Activated CD4-positive, CD25-positive, alpha-beta regulatory T cell treated with anti-CD3 and anti-CD28 coated beads, Interleukin-2, amount 50 U/mL, for 24 hours (primary cell): Measurements from ENCODE around the gene CALML3.

ENCODE experiments used
- ATAC-seq, 2 donors: fragments of 150-1000 bp; cut with Tn5 transposase; one replicate each; pipeline ENCODE4 v1.10.0; 2021; ENCODE audit warnings: mild to moderate bottlenecking in 1 of 2, moderate library complexity in 1 of 2

Gene CALML3

DNA sequence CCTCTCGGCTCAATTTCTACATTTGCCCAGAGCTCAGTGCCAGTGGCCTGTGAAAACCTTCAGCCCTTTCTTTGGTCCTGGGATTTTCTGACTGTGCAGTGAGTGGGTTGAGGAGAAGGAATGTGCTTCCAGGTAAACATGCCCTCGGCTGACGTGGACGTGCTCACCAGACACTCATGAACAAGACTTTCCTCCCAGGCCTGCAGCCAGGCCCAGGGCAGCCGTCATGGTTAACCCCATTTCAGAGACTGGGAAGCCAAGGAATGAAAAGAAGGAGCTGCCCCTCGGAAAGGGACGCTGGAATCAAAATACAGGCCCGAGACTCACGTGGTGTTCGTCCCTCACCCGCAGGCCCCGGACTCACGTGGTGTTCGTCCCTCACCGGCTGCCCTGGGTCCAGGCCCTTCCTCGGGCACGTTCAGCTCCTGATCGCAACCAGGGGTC, 16.6 kb upstream of the CALML3 start:
- ATAC-seq, result no peak

DNA sequence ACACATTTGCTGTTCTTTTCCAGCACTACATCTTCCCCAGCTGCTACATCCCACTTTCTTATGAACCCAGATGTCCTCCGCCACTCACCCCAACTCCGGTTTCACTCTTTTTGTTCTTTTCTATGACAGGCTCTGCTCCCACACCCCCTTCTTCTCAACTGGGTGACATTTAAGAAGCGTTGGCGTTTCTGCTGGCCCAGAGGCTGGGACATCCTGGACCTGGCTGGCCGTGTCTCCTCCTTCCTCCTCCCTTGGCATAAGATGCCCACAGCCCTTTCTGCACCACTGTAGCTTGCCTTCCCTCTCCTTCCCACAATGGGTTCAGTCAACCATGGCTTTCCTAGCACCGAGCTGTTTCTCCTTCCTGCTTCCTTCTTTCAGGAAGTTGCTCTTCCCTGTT, 16.0 kb upstream of the CALML3 start:
- no peak for ATAC-seq

DNA sequence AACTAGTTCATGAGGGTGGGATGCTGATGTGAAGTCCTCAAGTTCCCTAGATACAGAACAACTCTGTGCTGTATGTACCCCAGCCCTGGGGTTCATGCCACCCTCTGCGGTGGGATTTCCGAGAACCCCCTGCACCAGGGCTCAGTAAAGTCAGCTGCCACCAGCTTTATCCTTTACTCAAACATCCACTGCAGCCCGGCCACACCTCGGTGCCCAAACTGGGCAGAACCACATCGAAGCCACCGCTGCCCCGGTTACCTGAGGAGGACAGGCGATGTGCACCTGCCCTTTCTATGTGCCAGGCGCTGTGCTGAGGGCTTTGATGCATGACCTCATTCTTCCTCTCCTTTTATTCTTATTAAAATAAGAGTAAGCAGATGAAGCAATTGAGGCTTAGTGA, 15.5 kb upstream of the CALML3 start:
- no peak for ATAC-seq

DNA sequence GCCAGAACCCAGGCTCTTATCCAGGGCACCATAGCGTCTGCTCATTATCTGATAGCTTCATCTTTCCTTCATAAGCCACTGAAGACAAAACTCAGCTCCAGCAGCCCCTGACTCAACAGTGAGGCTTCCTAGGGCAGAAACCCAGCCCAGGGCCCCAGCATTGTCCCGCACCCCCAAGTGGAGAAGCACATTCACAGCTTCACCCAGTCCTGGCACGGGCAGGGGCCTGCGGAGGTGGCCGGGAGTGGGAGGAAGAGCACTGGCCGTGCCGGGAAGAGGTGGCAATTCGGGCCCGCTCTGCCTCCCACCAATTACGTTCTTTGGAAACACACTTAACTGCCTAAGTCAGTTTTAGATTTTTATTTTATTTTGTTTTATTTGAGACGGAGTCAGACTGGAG, 15.1 kb upstream of the CALML3 start:
- no peak for ATAC-seq

DNA sequence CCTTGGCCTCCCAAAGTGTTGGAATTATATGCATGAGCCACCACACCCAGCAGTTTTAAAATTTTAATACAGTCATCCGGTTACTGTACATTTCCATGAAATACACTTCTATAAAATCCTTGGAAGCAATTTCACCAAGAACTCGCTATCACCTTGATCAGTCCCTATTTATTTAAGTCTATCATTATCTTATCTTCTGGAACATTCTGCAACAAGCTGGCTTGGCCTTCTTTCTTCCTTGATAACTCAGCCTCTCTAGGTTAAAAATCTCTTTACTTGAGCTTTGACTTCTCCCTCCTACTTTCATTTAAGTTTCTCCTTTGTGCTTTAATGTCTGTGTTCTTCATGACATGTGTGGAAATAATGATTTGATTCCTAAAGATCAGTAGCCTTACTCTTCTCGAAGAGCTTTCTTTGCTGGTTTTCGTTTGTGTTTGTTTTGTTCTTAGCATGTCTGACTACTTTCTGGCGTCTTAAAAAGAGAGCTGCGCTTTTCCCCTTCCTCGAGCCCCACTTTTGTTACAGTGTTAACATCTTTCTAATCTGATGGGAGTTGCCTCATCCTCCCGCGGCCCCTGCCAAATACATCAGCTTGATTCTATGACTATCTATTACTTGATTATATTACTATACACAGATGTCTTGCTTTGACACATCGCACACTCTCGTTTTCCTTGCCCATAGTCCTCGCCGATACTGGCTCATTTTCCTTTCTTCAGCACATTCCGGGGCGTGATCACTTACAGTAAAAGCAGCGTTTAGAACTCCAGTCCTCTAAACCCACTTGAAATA, 14.3 kb upstream of the CALML3 start:
- ATAC-seq, result no peak

DNA sequence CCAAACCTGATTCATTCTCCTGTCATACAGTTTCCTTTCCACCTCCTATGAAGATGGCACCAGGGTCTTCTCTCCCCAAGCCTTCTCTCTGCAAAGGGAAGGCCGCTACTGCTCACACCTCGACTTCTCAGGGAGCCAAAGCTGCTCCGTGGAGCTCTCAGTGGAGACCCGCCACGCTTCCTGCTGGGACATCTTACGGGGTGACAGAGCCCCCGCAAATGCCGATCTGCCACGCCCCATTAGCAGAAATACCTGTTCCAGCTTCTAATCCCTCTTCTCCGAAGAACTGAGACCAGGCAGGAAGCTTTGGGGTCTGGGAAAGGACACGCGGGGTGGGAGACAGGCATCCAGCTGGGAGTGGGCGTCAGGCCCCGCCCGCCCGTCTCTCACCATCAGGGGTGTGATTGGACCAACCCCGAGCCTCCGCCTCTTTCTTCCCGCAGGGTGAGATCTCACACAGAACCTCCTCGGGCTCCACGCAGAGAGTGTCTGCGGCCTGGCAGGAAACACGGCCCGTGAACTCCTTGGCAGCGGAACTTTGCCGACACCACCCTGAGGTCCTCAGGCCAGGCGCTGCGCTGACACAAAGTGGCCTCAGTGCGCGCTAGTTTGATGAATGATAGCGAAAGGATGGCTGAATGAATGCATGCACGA, 13.4 kb upstream of the CALML3 start:
- ATAC-seq, result no peak

DNA sequence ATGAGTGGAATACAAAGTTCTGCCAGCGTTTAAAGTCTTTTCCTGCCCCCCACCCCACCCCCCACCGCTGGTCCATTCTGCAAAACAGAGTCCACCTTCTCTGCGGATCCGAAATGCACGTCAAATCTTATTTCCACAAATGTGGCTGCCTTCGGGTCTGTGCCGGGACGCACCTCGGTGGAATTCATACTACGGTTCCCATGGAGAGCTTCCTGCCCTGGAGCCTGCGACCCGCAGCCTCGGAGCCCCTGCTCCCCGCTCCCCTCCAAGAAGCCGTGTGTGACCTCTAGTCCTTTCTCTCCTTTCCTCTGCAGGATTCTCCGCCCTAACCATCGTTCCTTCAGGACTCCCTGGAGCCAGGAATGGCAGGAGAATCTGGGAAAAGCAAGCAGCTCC, 12.9 kb upstream of the CALML3 start:
- ATAC-seq, result no peak

DNA sequence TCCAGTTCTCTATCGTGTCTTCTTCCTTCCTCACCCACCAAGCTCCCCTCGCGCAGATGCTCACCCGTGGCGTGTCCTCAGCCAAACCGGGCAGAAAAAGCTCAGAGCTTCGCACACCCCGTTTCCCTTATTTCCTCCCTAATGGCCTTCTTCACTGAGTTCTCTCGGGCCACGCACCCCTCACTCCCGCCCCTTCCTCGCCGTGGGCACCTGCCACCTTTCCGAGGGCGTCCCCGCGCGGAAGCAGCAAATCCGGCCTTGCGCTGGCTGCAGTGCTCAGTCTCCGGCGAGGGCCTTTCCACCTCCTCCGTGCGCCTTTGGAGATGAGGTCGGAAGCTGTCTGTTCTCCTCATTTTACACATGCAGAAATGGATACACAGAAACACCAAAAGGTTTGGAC, 12.4 kb upstream of the CALML3 start:
- no peak for ATAC-seq

DNA sequence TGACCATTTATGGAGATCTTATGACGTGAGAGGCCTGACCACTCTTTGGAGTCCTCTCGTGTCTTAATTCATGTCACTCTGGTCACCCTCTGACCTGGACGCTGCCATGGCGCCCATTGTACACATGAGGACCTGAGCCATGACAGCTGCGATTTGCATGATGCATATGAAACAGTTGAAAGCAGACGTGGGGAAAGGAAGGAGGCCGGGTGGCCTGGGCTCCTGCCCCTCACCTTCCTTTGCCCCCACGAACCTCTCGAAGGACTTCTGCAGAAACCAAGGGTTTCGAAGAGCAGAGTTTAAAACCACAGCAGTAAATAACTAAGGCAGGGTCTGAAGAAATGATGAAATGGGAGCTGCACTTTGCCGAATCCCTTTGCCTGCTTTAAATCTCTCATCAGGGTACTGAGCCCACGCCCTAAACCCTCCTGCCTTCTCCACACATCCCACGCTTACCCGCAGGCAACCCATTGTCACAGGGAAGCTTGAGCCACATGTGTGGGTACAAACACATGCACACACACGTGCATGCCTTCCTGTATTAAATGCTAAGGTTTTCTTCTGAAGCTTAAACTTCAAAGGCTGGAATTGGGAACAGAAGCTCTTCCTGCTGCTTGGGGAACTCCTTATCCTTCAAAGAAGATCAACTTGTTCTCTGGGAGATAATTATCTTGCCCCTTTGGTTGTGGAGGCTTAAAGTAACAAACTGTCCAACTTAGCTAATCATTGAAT, 11.7 kb upstream of the CALML3 start:
- no peak for ATAC-seq

DNA sequence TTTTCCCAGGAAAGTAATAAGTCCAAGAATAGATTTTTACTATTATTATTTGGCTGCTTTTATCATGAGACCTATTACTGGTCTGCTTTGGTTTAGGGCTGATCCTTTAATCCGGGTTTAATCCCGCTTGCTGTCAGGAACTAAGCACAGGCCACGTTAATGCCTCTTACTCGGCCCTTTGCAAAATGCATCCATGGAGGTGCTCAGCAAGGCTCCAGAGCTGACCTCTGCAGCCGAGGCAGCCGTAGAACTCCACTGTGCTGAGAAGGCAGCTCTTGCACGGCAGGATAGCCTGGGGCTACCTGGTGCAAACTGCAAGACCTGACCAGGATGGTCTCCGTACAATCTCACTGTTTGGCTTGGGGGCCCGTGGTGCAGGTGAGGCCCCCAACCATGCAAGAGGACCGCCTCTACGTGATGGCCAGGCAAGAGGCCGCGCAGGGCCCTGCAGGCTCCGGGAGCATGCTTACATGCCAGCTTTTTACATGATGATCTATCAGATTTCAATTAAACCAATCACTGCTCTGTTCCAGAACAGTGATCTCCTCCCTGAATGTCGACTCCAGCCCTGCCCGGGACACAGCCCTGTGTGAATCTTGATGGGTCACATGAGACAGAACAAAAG, 10.4 kb upstream of the CALML3 start:
- ATAC-seq, result no peak

DNA sequence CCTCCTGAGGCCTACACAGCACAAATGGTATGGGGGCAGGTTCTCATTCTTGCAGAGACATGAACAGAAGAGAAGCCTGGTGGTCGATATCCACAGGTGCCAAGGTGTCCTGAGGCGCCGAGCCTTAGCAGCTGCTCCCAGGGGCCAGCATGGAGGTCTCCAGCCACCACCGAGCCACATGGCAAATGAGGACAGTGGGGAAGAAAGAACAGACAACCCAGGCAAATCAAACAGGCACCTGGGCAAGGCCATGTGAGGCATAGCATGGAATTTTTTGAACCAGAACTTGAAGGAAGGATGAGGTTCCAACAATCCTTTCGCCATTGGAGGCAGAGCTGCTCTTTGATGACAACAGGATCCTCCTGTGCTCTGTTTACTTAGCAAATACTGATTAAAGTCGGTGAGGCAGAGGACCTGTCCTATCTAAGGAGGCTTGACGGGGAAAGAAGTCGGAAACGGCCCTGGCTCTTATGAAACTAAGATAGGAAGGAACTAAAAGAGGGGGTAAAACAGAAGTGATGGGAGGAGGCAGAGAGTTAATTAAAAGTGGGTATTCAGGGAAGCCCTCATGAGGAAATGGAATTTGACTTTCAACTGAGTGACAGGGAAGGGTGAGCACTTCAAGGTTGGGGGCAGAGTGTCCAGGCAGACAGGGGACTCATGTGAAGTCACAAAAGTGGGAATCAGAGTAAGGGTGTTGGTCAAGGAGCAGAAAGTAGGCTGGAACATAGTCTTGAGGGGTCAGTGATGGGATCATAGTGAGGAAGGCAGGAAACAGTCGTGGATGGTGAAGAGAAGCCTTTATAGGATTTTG, 8.6 kb upstream of the CALML3 start:
- ATAC-seq, result no peak

DNA sequence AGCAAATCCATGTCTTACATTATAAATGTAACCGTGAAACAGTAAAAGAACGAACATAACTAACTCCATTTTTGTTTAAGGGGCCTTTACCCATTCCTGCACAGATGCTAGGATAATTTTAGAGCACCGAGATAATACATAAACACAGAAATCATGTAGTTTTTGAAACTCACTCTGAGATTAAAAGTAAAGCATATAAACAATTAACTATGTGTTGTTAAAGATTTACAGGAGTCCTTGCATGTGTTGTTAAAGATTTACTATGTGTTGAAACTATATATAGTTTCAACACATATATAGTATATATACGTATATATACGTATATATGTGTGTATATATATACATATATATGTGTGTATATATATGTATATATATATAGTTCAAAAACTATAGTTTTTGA, 7.2 kb upstream of the CALML3 start:
- no peak for ATAC-seq

DNA sequence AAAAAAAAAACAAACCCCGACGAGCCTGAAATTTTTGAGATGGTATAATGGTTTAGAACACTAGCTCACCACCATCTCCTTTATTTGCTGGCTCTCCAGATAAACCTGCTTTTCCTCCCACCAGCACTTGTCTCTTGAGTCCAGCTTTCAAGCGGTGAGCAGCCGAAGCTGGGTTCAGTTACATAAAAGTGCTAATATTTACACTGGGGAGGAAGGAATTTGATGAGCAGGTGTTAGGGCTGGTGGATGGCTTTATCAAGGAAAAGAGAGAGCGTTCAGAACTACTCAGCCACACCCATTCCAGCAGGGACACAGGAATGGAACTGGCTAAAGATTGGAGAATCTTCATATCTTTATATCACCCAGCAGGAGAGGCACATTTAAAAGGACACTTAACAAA, 6.6 kb upstream of the CALML3 start:
- no peak for ATAC-seq

DNA sequence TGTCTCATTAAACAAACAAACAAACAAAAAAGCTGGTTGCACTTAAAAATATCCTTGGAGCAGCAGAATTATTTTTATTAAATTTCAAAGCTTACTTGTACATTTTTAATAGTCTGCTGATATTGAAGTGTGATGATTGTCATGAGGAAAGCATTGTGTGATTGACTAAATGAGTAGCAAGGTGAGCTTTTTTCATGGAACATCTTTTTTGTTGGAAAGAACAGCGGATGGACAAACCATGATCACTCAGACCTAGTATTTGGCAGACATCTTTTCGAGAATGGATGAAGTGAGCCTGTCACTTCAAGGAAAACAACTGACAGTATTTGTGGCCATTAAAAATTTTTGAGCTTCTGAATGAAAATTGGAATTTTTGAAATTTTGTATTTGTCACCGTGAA, 5.7 kb upstream of the CALML3 start:
- ATAC-seq, result no peak

DNA sequence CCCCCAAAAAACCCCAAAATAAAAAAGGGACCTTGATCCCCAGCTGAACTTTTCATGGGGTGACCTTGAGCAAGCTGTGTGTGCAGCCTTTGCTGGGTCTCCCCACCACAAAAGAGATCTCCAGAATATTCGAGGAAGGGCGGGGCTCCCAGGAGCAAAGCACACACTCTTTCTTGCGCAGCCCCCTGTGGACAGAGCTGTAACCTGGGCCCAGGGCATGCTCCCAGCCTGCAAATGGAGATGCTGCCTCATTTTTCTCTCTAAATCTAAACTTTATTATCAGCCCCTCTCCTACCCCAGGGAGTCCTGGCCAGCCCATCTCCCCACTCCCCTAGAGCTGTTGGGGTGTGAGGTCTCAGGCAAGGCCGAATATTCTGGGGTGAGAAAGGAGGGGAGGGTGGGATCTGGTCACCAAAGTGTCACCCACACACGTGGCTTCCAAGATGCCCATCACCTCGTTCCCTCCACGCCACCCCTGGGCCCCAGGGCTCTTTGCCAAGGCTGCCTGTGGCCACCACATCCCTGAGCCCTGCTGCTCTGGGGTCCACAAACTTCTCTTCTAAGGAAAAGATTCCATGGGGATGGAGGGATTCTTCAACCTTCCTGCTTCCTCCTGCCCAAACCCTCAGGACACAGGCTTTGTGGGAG, 1.7 kb upstream of the CALML3 start:
- ATAC-seq, result no peak

DNA sequence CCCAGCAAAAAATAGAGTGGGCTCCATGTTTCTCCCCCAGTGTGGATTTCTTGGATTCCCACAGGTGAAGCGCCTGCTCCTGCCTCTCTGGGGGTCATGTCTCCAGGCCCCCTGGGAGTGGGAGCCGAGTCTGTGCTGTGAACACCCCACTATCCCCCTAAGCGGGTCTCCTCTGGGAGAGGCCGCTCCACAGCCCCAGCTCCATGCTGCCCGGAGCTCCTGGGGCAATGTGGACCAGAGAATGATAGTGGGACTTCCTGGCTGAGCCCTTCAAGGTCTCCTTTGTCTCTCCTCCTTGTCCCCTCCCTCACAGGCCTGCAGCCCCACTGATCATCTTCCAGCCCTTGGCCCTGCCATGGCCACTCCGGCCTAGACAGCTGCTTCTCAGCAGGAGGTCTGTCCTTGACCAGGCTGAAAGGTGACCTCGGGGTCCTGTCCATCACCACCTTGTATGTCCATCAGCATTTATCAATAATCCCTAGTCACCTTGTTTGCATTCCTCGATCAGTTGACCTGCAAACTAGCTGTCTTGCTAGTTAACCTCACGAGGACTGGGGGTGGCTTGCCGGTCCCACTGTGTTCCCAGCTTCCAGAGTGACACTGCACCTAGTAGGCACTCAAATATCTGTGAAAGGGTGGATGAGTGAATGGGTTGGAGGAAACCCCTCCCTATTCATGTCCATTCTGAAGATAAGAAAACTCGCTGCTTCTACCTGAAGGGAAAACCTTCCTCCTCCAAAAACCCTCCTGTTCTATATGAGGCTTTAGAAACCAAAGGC, 776 bp upstream of the CALML3 start:
- ATAC-seq, result no peak

DNA sequence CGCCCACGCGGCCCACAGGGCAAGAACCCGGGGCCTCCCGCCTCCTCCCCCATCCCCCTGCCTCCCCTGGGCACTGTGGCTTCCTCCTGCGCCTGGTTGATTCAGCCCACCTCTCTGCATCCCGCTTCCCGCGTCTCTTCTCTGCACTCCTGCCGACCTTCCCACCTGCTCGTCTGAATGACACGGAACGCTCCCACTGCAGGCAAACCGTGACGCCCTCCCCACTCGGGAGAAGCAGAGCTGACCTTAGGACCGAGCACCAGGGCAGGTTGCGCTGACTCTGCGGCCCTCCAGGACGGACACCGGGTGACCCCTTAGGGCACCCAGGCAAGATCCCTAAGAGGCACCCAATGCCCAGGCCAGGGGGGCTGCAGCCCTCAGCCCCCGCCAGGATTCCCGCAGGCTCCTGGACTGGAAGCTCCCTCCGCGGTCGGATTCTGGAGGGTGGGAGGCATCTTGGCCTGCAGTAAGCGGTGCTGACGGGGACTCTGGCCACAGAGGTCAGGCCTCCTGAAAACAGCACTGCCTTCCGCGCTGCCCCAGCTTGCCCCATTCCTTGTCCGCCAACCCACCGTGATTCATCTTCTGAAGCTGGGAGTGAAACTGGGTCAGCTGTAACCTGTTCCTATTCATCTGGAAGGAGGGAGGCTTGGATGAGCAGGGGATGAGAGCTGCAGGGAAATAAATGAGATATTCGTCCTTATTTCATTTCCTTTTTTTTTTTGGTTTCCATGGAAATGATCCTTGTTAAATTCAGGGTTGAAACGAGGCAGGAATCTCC, 990 bp downstream of the CALML3 start:
- ATAC-seq, result no peak

DNA sequence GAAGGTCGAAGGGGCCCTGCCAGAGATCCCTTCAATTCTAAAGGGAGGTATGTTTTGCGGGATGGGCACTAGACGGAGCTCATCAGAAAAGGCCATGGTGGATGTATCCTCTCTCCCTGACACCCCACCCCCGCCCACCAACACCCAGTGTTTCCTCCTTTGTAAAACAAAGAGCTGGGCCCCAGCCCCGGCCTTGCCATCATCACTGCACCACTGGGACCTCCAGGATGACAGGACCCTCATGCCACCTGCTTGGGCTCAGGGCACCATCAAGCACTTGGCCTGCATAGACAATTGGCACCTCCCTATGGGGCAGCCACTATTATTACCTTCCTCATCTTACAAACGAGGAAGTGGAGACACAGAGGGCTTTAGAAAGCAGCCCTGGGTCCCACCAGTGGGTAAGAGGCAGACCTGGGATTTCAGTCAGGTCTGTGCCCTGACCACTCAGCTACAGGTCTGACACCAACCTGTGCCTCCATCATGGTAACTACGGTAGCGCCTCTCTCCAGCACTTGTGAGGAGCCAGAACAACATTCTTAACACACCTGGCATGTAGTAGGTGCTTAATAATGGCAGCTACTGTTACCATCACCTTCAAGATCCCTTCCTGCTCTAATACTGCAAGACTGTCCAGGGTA, 2.0 kb downstream of the CALML3 start:
- ATAC-seq, result no peak

DNA sequence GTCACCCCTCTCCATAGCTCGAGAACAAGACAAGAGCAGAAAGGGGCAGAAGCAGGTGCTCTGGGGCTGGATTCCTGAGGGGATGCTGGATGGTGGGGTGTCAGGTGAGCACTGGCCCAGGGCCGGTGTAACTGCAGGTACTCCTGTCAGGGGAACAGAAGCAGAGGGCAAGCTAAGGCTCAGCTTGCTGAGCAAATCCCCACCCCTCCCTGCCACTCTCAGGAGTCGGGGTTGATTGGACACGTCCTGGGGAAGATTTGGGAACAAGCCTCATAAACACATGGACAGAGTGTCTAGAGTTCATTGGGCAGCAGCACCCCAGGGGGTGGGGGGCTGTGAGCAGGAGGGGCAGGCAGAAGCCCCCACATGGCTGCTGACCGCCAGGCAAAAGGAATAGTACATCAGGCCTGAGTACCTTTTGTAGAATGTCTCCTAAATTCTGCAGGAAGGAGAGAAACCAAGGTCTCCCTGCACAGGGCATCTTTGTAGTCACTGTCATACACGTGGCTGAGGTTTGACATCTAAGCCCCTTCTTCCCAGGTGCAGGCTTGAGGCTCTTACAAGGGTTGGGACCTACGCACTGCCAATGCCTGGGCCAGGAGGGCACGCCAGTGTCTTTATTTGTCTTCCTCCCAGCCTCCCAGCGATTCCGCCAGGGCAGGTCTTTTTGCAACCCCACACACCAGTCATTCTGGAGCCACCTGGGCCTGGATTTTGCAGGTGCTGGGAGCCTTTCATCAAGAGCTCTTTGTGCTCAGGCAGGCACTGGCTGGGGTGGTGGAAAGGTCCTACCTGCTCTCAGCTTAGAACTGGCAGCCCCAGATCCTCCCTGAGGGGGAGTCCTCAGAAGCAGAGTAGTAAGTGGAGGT, 2.8 kb downstream of the CALML3 start:
- ATAC-seq, result no peak
